ENCODE data around the gene GALNT12. TPM values are rescaled to one million over a fixed set of nuclear protein-coding genes. Genes with fewer than 3 reads are reported as not detected.

GALNT12 gene
- total RNA-seq, 2 donors from 2014 or later, result 9.0 to 10.2 TPM

GRCh38 chr9:98854266-98854665 is 46.8 kb downstream of the GALNT12 start:
- intact Hi-C loops (cut with DNase I), result no loop called here
- 94% methylated on average over 2 of the region's 2 CpGs for WGBS
- Histone ChIP-seq H3K36me3 (no peaks in the 10 kb centered on the region), H3K4me3 (no peak overlapping the region), H3K4me1 (replicated peaks) (no peaks in the 10 kb centered on the region), H3K27me3 (replicated peaks; ENCODE audit: insufficient read depth) (no peaks in the 10 kb centered on the region), H3K9me3 (no peaks in the 10 kb centered on the region), H3K27ac (no peak overlapping the region)
- no peak for DNase-seq (ENCODE audit: low spot score)
- TF ChIP-seq POLR2A (IDR thresholded peaks at IDR 0.05) (no peak), CTCF (IDR thresholded peaks at IDR 0.05) (no peak)

DNA sequence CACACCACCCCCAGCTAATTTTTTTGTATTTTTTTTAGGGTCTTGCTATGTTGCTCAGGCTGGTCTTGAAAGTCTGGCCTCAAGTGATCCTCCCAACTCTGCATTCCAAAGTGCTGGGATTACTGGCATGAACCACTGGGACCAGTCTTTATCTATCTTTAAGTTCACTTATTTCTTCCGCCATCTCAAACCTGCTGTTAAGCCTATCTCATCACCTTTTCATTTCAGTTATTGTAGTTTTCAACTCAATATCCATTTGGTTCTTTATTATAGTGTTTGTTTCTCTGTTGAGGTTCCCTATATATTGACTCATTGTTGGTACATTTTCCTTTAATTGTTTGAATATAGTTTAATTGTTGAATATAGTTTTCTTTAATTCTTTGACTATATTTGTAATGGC is 48.1 kb downstream of the GALNT12 start:
- Histone ChIP-seq H3K4me3 (no peak overlapping the region), H3K9me3 (no peaks in the 10 kb centered on the region), H3K4me1 (replicated peaks) (no peaks in the 10 kb centered on the region), H3K36me3 (no peaks in the 10 kb centered on the region), H3K27me3 (replicated peaks; ENCODE audit: insufficient read depth) (no peaks in the 10 kb centered on the region), H3K27ac (no peak overlapping the region)
- intact Hi-C loops (cut with DNase I), result no loop called here
- TF ChIP-seq CTCF (IDR thresholded peaks at IDR 0.05) (no peak), POLR2AphosphoS5 (IDR thresholded peaks at IDR 0.05) (no peak), POLR2A (IDR thresholded peaks at IDR 0.05) (no peak)
- no peak for DNase-seq (ENCODE audit: low spot score)
- 100% methylated on average over 1 of the region's 1 CpG for WGBS

GRCh38 chr9:98856982-98857381 is 49.5 kb downstream of the GALNT12 start:
- H3K27me3 ChIP-seq (replicated peaks; ENCODE audit: insufficient read depth), result no peaks in the 10 kb centered on the region
- H3K4me1 ChIP-seq (replicated peaks), result no peaks in the 10 kb centered on the region
- H3K27ac ChIP-seq, result no peak overlapping the region
- H3K9me3 ChIP-seq, result no peaks in the 10 kb centered on the region
- DNase-seq (ENCODE audit: low spot score), result no peak
- 84% methylated on average over 5 of the region's 5 CpGs for WGBS
- no peak overlapping the region for H3K4me3 ChIP-seq
- no peaks in the 10 kb centered on the region for H3K36me3 ChIP-seq
- TF ChIP-seq CTCF (IDR thresholded peaks at IDR 0.05), result no peak
- intact Hi-C loops (cut with DNase I), result no loop called here

- Histone ChIP-seq H3K4me3 (no peak overlapping the region), H3K9me3 (no peaks in the 10 kb centered on the region)
Measured at GRCh38 chr9:98859941-98860340, 52.5 kb downstream of the GALNT12 start.

More at GRCh38 chr9:98859941-98860340, 52.5 kb downstream of the GALNT12 start:
- TF ChIP-seq POLR2AphosphoS5 (IDR thresholded peaks at IDR 0.05), result no peak
- TF ChIP-seq POLR2A (IDR thresholded peaks at IDR 0.05), result no peak
- TF ChIP-seq CTCF (IDR thresholded peaks at IDR 0.05), result no peak
- Histone ChIP-seq H3K36me3 (no peaks in the 10 kb centered on the region), H3K4me1 (replicated peaks) (no peaks in the 10 kb centered on the region), H3K27ac (no peak overlapping the region), H3K27me3 (replicated peaks; ENCODE audit: insufficient read depth) (no peaks in the 10 kb centered on the region)
- WGBS, result 98% methylated on average over 5 of the region's 5 CpGs
- intact Hi-C loops (cut with DNase I), result loop anchor here (2.0 to 5.0 kb wide), 2 partner anchors 139 to 282 kb away; no protein-coding TSS in a partner anchor
- DNase-seq (ENCODE audit: low spot score), result no peak

All from prostate gland (tissue), 2 donors.